Neuronal stem cell (in vitro differentiated cells): Measurements from ENCODE around the gene AXIN2.

Experiments used
- DNase-seq: peaks from one replicate; pipeline ENCODE4 v3.0.0-alpha.2; 2013; ENCODE audit warnings: low spot score
- H2AFZ ChIP-seq: one replicate; pipeline ENCODE4 v1.6.1; 2013; ENCODE audit warnings: mild to moderate bottlenecking, low read length, inconsistent platforms
- H2AK5ac ChIP-seq: 2 replicates; pipeline ENCODE4 v1.6.1; 2013; ENCODE audit warnings: low read depth, mild to moderate bottlenecking, inconsistent platforms, low read length, moderate library complexity, mixed read lengths
- H2BK120ac ChIP-seq: 2 replicates; pipeline ENCODE4 v1.6.1; 2013; ENCODE audit warnings: low read depth, mild to moderate bottlenecking, inconsistent platforms, low read length, moderate library complexity, mixed read lengths
- H2BK12ac ChIP-seq: one replicate; pipeline ENCODE4 v1.6.1; 2013; ENCODE audit warnings: low read length, inconsistent platforms
- H2BK15ac ChIP-seq: 2 replicates; pipeline ENCODE4 v1.6.1; 2013; ENCODE audit warnings: mild to moderate bottlenecking, low read length, inconsistent platforms, mixed read lengths
- H2BK5ac ChIP-seq: one replicate; pipeline ENCODE4 v1.6.1; 2013; ENCODE audit warnings: inconsistent platforms, mild to moderate bottlenecking, low read length, moderate library complexity
- H3K14ac ChIP-seq: one replicate; pipeline ENCODE4 v1.6.1; 2013; ENCODE audit warnings: low read length, inconsistent platforms
- H3K18ac ChIP-seq: 2 replicates; pipeline ENCODE4 v1.6.1; 2013; ENCODE audit warnings: low read length, inconsistent platforms
- H3K23ac ChIP-seq: 2 replicates; pipeline ENCODE4 v1.6.1; 2013; ENCODE audit warnings: low read depth, mild to moderate bottlenecking, mixed read lengths, low read length, inconsistent platforms; ENCODE audit not compliant: poor library complexity
- H3K27ac ChIP-seq: replicated peaks from 3 replicates; pipeline ENCODE4 v1.5.1; 2013; ENCODE audit warnings: low read length, inconsistent platforms
- H3K27me3 ChIP-seq, 3 experiments: 2 replicates each; pipeline ENCODE4 v1.6.1; 2013; ENCODE audit warnings: low read length in 3 of 3, mild to moderate bottlenecking in 2 of 3, inconsistent platforms in 1 of 3, low read depth in 1 of 3, mixed read lengths in 1 of 3, moderate library complexity in 1 of 3; ENCODE audit not compliant: control insufficient read depth in 3 of 3, insufficient read depth in 3 of 3
- H3K36me3 ChIP-seq, 2 donors: replicated peaks in 1 of 2; 2 replicates each; pipeline ENCODE4 v1.6.1; 2013; ENCODE audit warnings: low read length in 2 of 2; ENCODE audit not compliant: control insufficient read depth in 2 of 2, insufficient read depth in 2 of 2
- H3K4ac ChIP-seq: 2 replicates; pipeline ENCODE4 v1.6.1; 2013; ENCODE audit warnings: inconsistent platforms, mild to moderate bottlenecking, low read length, moderate library complexity
- H3K4me1 ChIP-seq, 2 donors: 1 replicate in 1 of 2; 2 replicates in 1 of 2; pipeline ENCODE4 v1.6.1; 2013; ENCODE audit warnings: low read length in 2 of 2, low read depth in 1 of 2; ENCODE audit not compliant: control insufficient read depth in 2 of 2, insufficient read depth in 1 of 2
- H3K4me2 ChIP-seq: one replicate; pipeline ENCODE4 v1.6.1; 2013; ENCODE audit warnings: mild to moderate bottlenecking, low read length, inconsistent platforms; ENCODE audit not compliant: insufficient read depth, poor library complexity, severe bottlenecking
- H3K4me3 ChIP-seq, 2 donors: 2 replicates each; pipeline ENCODE4 v1.5.1; 2013; ENCODE audit warnings: low read length in 2 of 2, mild to moderate bottlenecking in 2 of 2, inconsistent platforms in 1 of 2, moderate library complexity in 1 of 2
- H3K79me1 ChIP-seq: one replicate; pipeline ENCODE4 v1.6.1; 2013; ENCODE audit warnings: low read depth, mild to moderate bottlenecking, inconsistent platforms, low read length, moderate library complexity
- H3K9ac ChIP-seq: one replicate; pipeline ENCODE4 v1.6.1; 2013; ENCODE audit warnings: mild to moderate bottlenecking, low read depth, low read length, inconsistent platforms; ENCODE audit not compliant: poor library complexity
- H3K9me3 ChIP-seq, 2 donors: replicated peaks in 1 of 2; 2 replicates each; pipeline versions ENCODE3 to v1.6.1; 2013; ENCODE audit warnings: low read length in 2 of 2, mild to moderate bottlenecking in 2 of 2, inconsistent platforms in 1 of 2, low read depth in 1 of 2, mixed read lengths in 1 of 2, moderate library complexity in 1 of 2; ENCODE audit not compliant: control insufficient read depth in 2 of 2, insufficient read depth in 1 of 2
- H4K8ac ChIP-seq: one replicate; pipeline ENCODE4 v1.6.1; 2013; ENCODE audit warnings: low read depth, mild to moderate bottlenecking, inconsistent platforms, low read length, moderate library complexity
- H4K91ac ChIP-seq: one replicate; pipeline ENCODE4 v1.6.1; 2013; ENCODE audit warnings: low read length, low read depth, mild to moderate bottlenecking, inconsistent platforms; ENCODE audit not compliant: poor library complexity
- WGBS, 2 donors: extraction: QIAGEN DNeasy Blood & Tissue Kit; methylation state at CpG; one replicate each; pipeline ENCODE4 v1.1.7; 2013; ENCODE audit warnings: missing lambda C conversion rate in 2 of 2, mixed read lengths in 1 of 2; ENCODE audit not compliant: insufficient read length in 2 of 2, insufficient replicate concordance in 1 of 2; ENCODE audit errors: extremely low coverage in 2 of 2; 5-methylcytosine and 5-hydroxymethylcytosine counted together

The AXIN2 gene

DNA sequence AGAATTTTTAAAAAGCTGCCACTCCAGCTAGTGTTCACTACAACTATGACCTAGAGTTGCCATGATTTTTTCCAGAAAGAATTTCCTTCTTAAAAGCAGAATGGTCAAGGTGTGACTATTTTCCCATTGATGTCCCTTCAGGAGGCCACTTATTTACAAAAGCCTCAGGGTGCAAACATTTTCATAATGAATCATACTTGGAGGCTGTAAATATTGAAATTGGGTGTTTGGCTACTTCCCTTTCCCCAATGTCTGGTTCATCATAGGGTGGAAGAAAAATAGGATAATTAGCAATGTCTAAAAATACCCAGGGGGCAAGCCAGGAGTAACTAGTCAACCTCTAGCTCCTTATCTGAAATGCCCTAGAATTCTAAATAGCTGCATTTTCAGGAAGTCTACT is 18.8 kb downstream of the AXIN2 start:
- Histone ChIP-seq H2BK5ac (no peak overlapping the region), H3K14ac (no peak overlapping the region), H2BK120ac (no peak overlapping the region), H3K23ac (no peak overlapping the region), H4K91ac (no peak overlapping the region), H3K4ac (no peak overlapping the region), H3K4me1 (peaks cover 39 to 44% of the 10 kb centered on the region in 2 donors), H3K18ac (no peak overlapping the region), H3K9me3 (peaks cover 0 to 2% of the 10 kb centered on the region in 2 donors), H3K79me1 (no peaks in the 10 kb centered on the region), H3K9ac (no peak overlapping the region), H2AFZ (no peak overlapping the region), H3K36me3 (peaks cover 8 to 85% of the 10 kb centered on the region in 2 donors), H3K4me3 (no peak overlapping the region), H4K8ac (no peak overlapping the region), H3K4me2 (no peak overlapping the region), H2BK12ac (no peak overlapping the region), H3K27me3 (no peaks in the 10 kb centered on the region), H3K27ac (no peak overlapping the region), H2BK15ac (no peak overlapping the region), H2AK5ac (no peak overlapping the region)
- no peak for DNase-seq

- H3K23ac ChIP-seq, result no peak overlapping the region
- peaks cover 10 to 85% of the 10 kb centered on the region in 2 donors for H3K36me3 ChIP-seq
- H4K8ac ChIP-seq, result no peak overlapping the region
- no peak overlapping the region for H2AFZ ChIP-seq
- H4K91ac ChIP-seq, result no peak overlapping the region
- no peak overlapping the region for H3K9ac ChIP-seq
- no peak overlapping the region for H3K27ac ChIP-seq
- no peak overlapping the region for H2BK5ac ChIP-seq
- H3K27me3 ChIP-seq, result no peaks in the 10 kb centered on the region
- peaks cover 0 to 2% of the 10 kb centered on the region in 2 donors for H3K9me3 ChIP-seq
- H3K4me2 ChIP-seq, result no peak overlapping the region
- no peak overlapping the region for H3K18ac ChIP-seq
- H2BK120ac ChIP-seq, result no peak overlapping the region
- no CpG with 5 or more reads among the region's 1 CpG for WGBS, 2 donors
- no peak overlapping the region for H3K4ac ChIP-seq
- no peak overlapping the region for H2BK12ac ChIP-seq
- no peaks in the 10 kb centered on the region for H3K79me1 ChIP-seq
- no peak for DNase-seq
- no peak overlapping the region for H3K4me3 ChIP-seq
- H2AK5ac ChIP-seq, result no peak overlapping the region
- H3K4me1 ChIP-seq, result peaks cover 35 to 38% of the 10 kb centered on the region in 2 donors
- no peak overlapping the region for H3K14ac ChIP-seq
- H2BK15ac ChIP-seq, result no peak overlapping the region
Measured at GRCh38 chr17:65542067-65542466, 19.4 kb downstream of the AXIN2 start.

GRCh38 chr17:65541453-65541852 is 20.0 kb downstream of the AXIN2 start:
- Histone ChIP-seq H3K4me2 (no peak overlapping the region), H2BK120ac (no peak overlapping the region), H2BK5ac (no peak overlapping the region), H3K79me1 (no peaks in the 10 kb centered on the region), H4K91ac (no peak overlapping the region), H3K14ac (no peak overlapping the region), H3K27me3 (no peaks in the 10 kb centered on the region), H3K4me1 (peaks cover 30 to 32% of the 10 kb centered on the region in 2 donors), H3K23ac (no peak overlapping the region), H2BK12ac (no peak overlapping the region), H3K9ac (no peak overlapping the region), H3K27ac (no peak overlapping the region), H3K36me3 (peaks cover 10 to 85% of the 10 kb centered on the region in 2 donors), H3K4ac (no peak overlapping the region), H4K8ac (no peak overlapping the region), H2AK5ac (no peak overlapping the region), H3K9me3 (peaks cover 0 to 2% of the 10 kb centered on the region in 2 donors), H2AFZ (no peak overlapping the region), H2BK15ac (no peak overlapping the region), H3K4me3 (no peak overlapping the region), H3K18ac (no peak overlapping the region)
- no CpG with 5 or more reads among the region's 8 CpGs for WGBS, 2 donors
- DNase-seq, result no peak

- no peak overlapping the region for H4K91ac ChIP-seq
- H3K79me1 ChIP-seq, result no peaks in the 10 kb centered on the region
- H3K27me3 ChIP-seq, result no peaks in the 10 kb centered on the region
- H2AK5ac ChIP-seq, result no peak overlapping the region
- no peak overlapping the region for H3K14ac ChIP-seq
- no peak overlapping the region for H3K4me2 ChIP-seq
- H3K4ac ChIP-seq, result no peak overlapping the region
- H3K18ac ChIP-seq, result no peak overlapping the region
- no peak overlapping the region for H2BK12ac ChIP-seq
- H3K4me1 ChIP-seq, result peaks cover 18 to 19% of the 10 kb centered on the region in 2 donors
- H2BK5ac ChIP-seq, result no peak overlapping the region
- H3K9ac ChIP-seq, result no peak overlapping the region
- no CpG with 5 or more reads among the region's 2 CpGs for WGBS, 2 donors
- no peak for DNase-seq
- no peak overlapping the region for H2BK15ac ChIP-seq
- peaks cover 17 to 97% of the 10 kb centered on the region in 2 donors for H3K36me3 ChIP-seq
- no peak overlapping the region for H3K23ac ChIP-seq
- no peak overlapping the region for H4K8ac ChIP-seq
- H3K27ac ChIP-seq, result no peak overlapping the region
- no peak overlapping the region for H3K4me3 ChIP-seq
- peaks cover 0 to 2% of the 10 kb centered on the region in 2 donors for H3K9me3 ChIP-seq
- H2BK120ac ChIP-seq, result no peak overlapping the region
- no peak overlapping the region for H2AFZ ChIP-seq
Measured at GRCh38 chr17:65539630-65540266, 21.7 kb downstream of the AXIN2 start.
